Measurements from ENCODE around the gene MACROH2A2. TPM values are rescaled to one million over a fixed set of nuclear protein-coding genes. Genes with fewer than 3 reads are reported as not detected.
"Not testable (repeated sequence)": the region's sequence is repeated elsewhere in the genome, so short reads cannot be mapped to it uniquely, and the experiment has no call there.

Gene MACROH2A2
- total RNA-seq, 1 donor from 2014 or later = 4.7 TPM

DNA sequence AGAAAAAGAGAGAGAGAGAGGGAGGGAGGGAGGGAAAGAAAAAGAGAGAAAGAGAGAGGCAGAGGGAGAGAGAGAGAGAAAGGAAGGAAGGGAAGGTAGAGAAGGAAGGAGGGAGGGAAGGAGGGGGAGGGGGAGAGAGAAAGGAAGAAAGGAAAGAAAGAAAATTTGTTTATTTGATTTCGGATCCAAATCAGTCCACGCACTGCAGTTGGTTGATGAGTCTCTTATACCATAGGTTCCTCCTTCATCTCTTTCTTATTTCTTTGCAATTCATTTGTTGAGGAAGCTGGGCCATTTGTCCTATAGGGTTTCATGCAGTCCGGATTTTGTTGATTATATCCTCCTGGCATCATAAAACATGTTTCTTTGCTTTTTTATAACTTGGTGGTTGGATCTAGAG is 45.6 kb downstream of the MACROH2A2 start:
- DNase-seq (ENCODE audit: low spot score) = no peak

DNA sequence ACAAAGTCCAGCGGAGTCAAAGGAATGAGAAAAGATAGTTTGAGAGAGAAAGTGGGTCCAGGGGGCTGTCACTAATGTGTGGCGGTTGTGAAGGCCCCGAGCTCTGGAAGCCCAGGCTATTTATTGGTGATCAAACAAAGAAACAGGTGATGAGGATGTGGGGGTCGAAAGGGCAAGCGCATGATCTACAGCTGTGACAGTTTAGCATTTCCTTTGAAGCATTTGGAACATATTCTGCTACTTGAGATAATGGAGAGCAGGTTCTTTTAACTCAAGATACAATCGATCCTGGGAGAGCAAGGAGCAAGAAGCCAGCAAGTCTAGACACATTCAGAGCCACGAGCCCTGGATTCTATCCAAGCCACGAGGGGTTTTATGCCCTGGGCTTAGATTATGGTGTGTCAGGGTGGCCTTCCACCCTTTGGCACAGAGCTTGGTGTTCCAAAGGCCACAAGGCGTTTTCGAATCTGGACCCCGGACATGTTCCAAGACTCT is 48.5 kb downstream of the MACROH2A2 start:
- DNase-seq (ENCODE audit: low spot score) = not testable (repeated sequence)

GRCh38 chr10:70101668-70102067 is 49.0 kb downstream of the MACROH2A2 start:
- no peak for DNase-seq (ENCODE audit: low spot score)

DNA sequence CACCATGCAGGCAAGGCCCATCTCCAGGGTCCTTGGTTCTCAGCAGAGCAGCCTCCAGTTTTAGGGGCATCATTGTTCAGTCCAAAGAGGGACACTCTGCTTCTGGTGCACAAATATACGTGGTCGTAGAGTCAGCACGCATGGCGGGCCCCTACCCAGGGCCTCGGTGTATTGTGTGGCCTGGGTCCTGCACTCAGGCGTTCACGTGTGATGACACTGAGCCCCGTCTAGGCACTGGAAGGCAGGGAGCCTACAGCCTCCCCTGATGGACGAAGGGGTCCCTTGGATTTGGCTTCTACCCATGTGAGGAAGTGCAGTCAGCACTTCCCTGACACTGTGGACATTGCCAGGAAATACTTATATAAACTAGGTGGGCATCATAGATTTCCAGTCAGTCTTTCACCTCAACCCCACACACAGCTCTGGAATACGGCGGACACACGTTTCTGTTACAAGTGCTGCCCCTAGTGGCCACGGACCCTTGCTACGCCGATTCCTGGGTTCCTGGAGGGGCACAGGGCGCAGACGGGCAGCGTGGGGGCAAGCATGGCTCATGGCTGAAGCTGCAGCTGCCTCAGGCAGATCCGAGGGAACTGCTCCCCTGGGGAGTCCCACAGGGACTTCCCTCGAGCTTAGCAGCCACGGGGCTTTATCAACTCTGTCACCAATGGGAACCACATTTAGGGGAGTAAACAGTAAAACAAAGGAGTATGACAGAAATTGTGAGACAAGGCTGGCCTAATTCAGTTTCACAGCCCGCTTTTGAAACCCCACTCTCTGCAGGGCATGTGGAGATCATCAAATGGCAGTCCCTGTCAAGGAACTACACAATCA is 54.5 kb downstream of the MACROH2A2 start:
- DNase-seq (ENCODE audit: low spot score) = no peak

DNA sequence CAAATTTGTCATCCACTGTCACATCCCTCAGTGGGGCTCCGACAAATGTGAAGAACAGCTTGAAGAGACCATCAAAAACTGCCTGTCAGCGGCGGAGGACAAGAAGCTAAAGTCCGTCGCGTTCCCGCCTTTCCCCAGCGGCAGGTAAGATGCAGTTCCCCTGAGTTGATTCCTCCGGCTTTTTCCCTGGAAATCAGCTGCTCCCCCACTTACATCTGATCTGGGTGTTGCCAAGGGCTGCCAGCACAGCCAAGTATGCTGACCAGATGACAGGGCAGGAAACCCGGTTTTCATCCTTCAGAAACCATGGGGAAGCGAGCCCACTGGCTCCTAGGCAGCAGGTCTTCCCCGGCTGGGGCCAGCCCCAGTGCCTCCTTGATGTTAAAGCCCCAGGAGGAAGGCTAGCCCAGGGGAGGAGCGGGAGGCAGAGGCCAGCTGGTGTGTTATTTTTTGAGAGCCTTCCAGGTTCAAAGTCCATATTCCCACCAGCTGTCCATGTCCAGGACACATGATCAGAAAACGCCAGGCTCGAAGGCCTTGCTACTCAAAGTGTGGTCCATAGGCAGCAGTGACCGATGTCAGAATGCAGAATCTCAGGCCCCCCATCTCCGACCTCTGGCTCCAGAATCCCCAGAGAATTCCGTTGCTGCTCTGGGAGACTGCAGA is 56.6 kb downstream of the MACROH2A2 start:
- DNase-seq (ENCODE audit: low spot score) = no peak

DNA sequence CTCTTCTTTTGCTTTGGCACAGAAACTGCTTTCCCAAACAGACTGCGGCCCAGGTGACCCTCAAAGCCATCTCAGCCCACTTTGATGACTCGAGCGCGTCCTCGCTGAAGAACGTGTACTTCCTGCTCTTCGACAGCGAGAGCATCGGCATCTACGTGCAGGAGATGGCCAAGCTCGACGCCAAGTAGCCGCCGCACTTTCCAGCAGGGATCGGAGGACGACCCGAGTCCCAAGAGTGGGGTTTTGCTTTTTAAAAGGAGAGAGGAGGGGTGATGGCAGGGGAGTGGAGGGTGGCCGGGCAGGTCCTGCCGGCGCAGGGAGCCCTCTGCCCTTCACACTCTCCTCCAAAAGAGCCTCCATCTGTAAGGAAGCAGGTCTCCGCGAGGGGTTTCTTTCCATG is 58.9 kb downstream of the MACROH2A2 start:
- no peak for DNase-seq (ENCODE audit: low spot score)

- DNase-seq (ENCODE audit: low spot score) = no peak
These were observed 59.4 kb downstream of the MACROH2A2 start for GRCh38 chr10:70112071-70112470.

DNA sequence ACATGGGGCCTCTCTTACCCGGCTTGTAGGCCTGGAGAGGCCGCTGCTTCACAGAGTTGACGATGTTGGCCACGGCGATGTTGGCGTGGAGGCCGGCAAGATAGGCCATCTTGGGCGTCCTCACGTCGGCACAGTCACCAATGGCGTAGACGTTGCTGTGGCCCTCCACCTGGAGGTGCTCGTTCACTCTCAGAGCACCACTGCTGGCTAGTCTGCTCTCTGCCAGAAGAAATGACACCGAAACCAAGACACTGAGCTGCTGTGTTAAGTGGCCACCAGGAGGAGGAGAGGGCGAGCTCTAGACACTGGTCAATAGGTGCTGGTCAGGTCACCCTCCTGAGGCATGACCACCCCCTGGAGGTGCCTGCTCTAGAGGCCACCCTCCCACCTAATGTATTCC is 62.3 kb downstream of the MACROH2A2 start:
- DNase-seq (ENCODE audit: low spot score) = no peak

- DNase-seq (ENCODE audit: low spot score) = no peak
These were observed 63.5 kb downstream of the MACROH2A2 start for GRCh38 chr10:70115948-70116682.

DNA sequence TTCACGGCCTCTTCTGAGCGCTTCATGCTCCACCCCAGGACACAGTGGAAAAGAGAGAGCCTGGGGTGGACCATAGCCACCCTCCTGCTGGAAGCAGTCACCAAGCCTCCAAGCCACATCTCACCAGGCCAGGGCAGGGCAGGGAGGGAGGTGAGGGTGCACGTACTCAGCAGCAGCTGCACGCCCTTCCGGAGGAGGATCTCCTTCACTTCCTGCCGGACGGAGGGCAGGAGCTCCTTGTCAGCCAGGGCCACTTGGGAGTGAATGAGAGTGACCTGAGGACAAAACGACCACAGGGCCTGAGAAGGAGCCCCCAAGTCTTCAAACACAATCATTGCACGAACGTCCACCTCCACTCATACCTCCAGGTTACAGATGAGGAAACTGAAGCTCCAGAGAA is 65.0 kb downstream of the MACROH2A2 start:
- DNase-seq (ENCODE audit: low spot score) = no peak

- no peak for DNase-seq (ENCODE audit: low spot score)
These were observed 65.5 kb downstream of the MACROH2A2 start for GRCh38 chr10:70118196-70118595.

DNA sequence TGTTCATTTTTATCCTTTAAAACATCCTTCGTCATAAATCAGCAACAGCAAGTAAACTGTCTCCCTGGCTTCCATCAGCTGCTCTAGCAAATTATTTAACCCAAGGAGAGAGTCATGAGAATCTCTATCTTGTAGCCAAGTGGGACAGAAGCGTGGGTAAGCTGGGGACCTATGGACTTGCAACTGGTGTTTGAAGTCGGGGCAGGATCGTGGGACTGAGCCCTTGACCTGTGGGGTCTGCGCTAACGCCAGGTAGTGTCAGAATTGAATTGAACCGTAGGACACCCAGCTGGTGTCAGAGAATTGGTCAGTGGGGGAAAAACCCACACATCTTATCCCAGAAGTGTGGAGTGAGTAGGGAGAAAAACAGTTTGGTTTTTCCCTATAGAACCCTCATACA is 66.6 kb downstream of the MACROH2A2 start:
- DNase-seq (ENCODE audit: low spot score) = no peak

DNA sequence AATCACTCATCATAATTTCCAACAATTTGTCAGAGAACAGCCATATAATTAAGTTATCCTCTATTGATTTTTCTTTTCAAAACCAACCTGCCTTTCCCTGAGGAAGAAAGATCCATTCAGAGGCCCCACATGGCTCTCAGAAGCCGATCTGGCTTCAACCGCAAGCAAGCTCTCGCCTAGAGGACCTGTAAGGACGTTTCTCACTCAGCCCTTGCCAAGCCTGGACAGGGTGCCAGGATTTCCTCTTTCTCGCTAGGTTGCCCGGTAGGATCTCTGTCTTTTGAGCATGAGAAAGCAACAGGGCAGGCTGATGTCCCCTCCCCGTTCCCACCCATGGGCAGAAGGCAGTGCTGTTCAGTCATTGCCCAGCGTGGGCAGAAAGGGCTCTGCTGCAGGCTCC is 67.0 kb downstream of the MACROH2A2 start:
- DNase-seq (ENCODE audit: low spot score) = no peak

DNA sequence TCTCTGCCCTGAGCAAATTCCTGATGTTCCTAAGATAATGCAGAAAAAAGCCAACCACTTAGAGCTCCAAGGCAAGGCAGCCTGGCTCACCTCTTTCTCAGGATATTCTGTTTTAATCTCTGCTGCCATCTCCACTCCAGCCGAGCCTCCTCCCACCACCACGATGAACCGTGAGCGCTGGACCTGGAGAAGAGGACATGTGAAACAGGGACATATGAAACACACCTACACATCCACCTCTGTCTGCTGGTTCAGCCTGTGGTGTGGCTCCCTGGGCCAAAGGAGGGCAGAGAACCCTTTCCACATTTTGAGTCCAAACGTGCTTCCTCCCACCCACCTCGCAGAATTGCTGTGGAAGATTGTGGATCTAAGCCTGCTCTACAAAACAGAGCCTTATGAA is 67.8 kb downstream of the MACROH2A2 start:
- DNase-seq (ENCODE audit: low spot score) = no peak

- DNase-seq (ENCODE audit: low spot score) = no peak
These were observed 68.8 kb downstream of the MACROH2A2 start for GRCh38 chr10:70121281-70121949.

DNA sequence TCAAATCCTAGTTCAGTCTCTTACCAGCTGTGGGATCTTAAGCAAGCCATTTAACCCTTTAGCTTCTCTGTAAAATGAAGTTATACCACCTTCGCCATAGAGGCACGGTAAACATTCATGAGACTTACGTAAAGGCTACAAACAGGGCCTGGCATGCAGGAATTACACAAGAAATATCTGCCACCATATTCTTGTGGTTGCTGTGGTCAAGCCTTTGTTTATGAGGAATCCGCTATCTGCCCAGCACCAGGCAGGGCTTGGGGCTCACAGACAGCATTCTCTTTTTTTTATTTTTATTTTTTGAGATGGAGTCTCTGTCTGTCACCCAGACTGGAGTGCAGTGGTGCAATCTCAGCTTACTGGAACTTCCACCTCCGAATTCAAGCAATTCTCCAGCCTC is 70.1 kb downstream of the MACROH2A2 start:
- DNase-seq (ENCODE audit: low spot score) = no peak

- not testable (repeated sequence) for DNase-seq (ENCODE audit: low spot score)
These were observed 70.5 kb downstream of the MACROH2A2 start for GRCh38 chr10:70123166-70123565.

DNA sequence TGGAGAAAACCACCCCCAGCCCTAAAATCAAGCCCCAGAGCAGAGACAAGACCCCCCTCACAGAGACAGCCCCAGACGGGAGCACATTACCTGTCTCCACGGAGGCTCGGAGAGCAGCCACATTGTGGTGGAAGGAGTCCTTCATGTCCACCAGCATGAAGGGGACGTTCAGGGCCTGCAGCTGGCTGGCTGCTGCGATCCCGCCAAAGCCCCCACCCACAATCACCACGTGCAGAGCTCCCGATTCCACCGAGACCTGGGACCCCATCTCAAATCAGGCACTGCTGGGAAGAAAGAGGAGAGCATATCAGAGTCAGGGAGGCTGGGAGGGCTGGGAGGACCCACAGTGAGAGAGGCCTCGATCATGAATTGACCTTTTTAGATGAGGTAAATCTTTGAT is 71.2 kb downstream of the MACROH2A2 start:
- no peak for DNase-seq (ENCODE audit: low spot score)

DNA sequence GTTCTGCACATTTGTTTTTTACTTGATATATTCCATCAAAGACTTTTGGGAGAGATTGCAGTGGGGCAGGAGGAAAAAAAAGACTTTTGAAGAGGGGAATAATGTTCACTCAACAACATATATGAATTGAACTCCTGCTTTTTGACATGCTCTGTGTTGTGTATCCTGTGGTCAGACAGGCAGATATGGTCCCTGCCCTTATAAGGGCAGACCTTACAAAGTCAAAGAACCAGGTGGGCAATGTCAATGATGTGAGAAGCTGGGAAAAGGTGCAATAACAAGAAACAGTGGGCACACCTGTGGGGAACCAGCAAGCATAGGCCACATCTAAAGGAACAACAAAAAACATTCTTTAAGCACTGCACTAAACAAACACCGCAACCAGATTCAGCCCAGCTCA is 71.8 kb downstream of the MACROH2A2 start:
- DNase-seq (ENCODE audit: low spot score) = no peak

DNA sequence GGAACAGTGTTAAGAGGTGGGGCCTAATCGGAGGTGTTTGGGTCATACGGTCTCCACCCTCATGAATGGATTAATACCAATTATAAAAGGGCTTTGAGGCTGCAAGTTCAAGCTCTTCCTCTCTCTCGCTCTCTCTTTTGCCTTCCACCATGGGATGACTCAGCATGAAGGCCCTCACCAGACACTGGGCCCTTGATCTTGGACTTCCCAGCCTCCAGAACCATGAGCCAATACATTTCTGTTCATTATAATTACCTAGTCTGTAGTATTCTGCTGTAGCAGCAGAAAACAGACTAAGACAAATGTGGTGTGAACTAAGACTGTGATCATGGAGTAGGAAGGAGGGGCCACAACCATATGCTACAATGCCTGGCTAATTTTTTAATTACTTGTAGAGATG is 72.3 kb downstream of the MACROH2A2 start:
- DNase-seq (ENCODE audit: low spot score) = no peak

DNA sequence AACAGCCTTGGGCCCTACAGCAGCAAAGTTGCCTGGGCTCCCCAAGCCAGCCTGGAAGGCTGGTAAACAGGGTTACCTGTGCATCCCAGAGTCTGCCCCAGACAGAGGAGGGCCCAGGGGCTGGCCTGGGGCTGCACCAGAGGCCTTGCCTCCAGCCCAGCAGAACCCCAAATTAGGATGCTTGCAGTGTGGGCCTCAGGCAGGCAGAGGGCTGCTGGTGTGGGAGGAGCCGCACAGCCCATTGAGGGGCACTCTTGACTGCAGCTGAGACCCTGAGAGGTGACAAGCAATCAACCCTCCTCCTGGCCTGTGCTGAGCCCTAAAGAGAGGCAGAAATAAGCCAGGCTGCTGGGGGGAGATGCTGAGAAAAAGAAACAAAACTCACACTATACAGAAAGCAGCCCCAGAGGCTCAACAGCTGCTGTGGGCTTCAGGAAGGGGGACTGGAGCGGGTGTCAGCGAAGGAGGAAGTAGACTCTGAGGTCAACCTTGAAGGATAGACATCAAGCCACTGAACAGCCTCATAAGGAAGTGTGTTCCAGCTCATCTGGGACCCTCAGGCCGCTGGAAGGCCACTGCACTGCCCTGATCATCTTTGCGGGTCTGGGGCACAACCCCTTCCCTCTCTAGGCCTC is 73.4 kb downstream of the MACROH2A2 start:
- no peak for DNase-seq (ENCODE audit: low spot score)

All from mesenteric fat pad (tissue), 1 donor.